ENCODE measurements around the gene RTP4.
A peak's percentile ranks its signal among the peaks of the same experiment; 100 is the strongest.

The RTP4 gene

GRCh38 chr3:187368251-187369088, at the start of gene RTP4:
TSS of gene RTP4 (plus strand) at chr3:187368385. CDS start at chr3:187368442, 57 bp downstream.
- DNase-seq: peak; percentile 10

GRCh38 chr3:187318819-187319616, 49.2 kb upstream of the RTP4 start:
- DNase-seq: peak; percentile 4

GRCh38 chr3:187319699-187320302, 48.4 kb upstream of the RTP4 start:
- DNase-seq: no peak

- no peak for DNase-seq
Measured at GRCh38 chr3:187321766-187322165, 46.4 kb upstream of the RTP4 start.

- no peak for DNase-seq
Measured at GRCh38 chr3:187322291-187322690, 45.9 kb upstream of the RTP4 start.

GRCh38 chr3:187323091-187323490, 45.1 kb upstream of the RTP4 start:
- no peak for DNase-seq

GRCh38 chr3:187325632-187326031, 42.6 kb upstream of the RTP4 start:
- no peak for DNase-seq

- DNase-seq: no peak
Measured at GRCh38 chr3:187327845-187328244, 40.3 kb upstream of the RTP4 start.

- no peak for DNase-seq
Measured at GRCh38 chr3:187328691-187329090, 39.5 kb upstream of the RTP4 start.

GRCh38 chr3:187334904-187335303, 33.3 kb upstream of the RTP4 start:
- no peak for DNase-seq

- DNase-seq: no peak
Measured at GRCh38 chr3:187336322-187336721, 31.9 kb upstream of the RTP4 start.

GRCh38 chr3:187340578-187340977, 27.6 kb upstream of the RTP4 start:
- DNase-seq: no peak

GRCh38 chr3:187342255-187342654, 25.9 kb upstream of the RTP4 start:
- no peak for DNase-seq

- DNase-seq: no peak
Measured at GRCh38 chr3:187343670-187344069, 24.5 kb upstream of the RTP4 start.

- DNase-seq: no peak
Measured at GRCh38 chr3:187352581-187353575, 15.3 kb upstream of the RTP4 start.

- no peak for DNase-seq
Measured at GRCh38 chr3:187358068-187358467, 10.1 kb upstream of the RTP4 start.

GRCh38 chr3:187359798-187360486, 8.2 kb upstream of the RTP4 start:
- DNase-seq: no peak

- no peak for DNase-seq
Measured at GRCh38 chr3:187360596-187360995, 7.6 kb upstream of the RTP4 start.

- DNase-seq: no peak
Measured at GRCh38 chr3:187361835-187362234, 6.3 kb upstream of the RTP4 start.

GRCh38 chr3:187367561-187368103, 553 bp upstream of the RTP4 start:
- DNase-seq: no peak

GRCh38 chr3:187369089-187369447, 883 bp downstream of the RTP4 start:
- no peak for DNase-seq

GRCh38 chr3:187370051-187370450, 1.9 kb downstream of the RTP4 start:
- no peak for DNase-seq
